GM23338 (cell line): ENCODE measurements around the gene ADGRD1. TPM values are rescaled to one million over a fixed set of nuclear protein-coding genes. Genes with fewer than 3 reads are reported as not detected.

Experiments
- ATAC-seq: fragments of 200-7000 bp; cut with Tn5 transposase; 3 replicates; pipeline ENCODE4 v1.9.1; 2020
- DNase-seq: peaks from one replicate; pipeline ENCODE4 v3.0.0-alpha.2; 2015; ENCODE audit warnings: low spot score
- H2AFZ ChIP-seq: fragments of 200-600 bp; sonication (generic); 2 replicates; pipeline ENCODE4 v1.8.0; 2016; ENCODE audit warnings: antibody characterized with exemption, mild to moderate bottlenecking, moderate library complexity
- H3F3A ChIP-seq: fragments of 200-600 bp; sonication (generic); replicated peaks from 2 replicates; pipeline ENCODE4 v1.8.0; 2017; ENCODE audit warnings: antibody characterized with exemption, mixed run types, low read depth
- H3K27ac ChIP-seq: fragments of 200-600 bp; sonication (generic); 2 replicates; pipeline ENCODE4 v1.6.1; 2016; ENCODE audit warnings: low read depth
- H3K27me3 ChIP-seq: fragments of 200-600 bp; sonication (generic); 2 replicates; pipeline ENCODE4 v1.8.0; 2016; ENCODE audit warnings: mild to moderate bottlenecking, mixed run types, moderate library complexity; ENCODE audit not compliant: insufficient read depth
- H3K36me3 ChIP-seq: fragments of 200-600 bp; sonication (generic); 2 replicates; pipeline ENCODE4 v1.8.0; 2016; ENCODE audit warnings: mild to moderate bottlenecking; ENCODE audit not compliant: insufficient read depth
- H3K4me1 ChIP-seq: fragments of 200-600 bp; sonication (generic); 2 replicates; pipeline ENCODE4 v1.8.0; 2016; ENCODE audit warnings: mild to moderate bottlenecking, moderate library complexity; ENCODE audit not compliant: insufficient read depth
- H3K4me2 ChIP-seq: fragments of 200-600 bp; sonication (generic); 2 replicates; pipeline ENCODE4 v1.7.1; 2017; ENCODE audit warnings: mixed run types
- H3K4me3 ChIP-seq: fragments of 200-600 bp; sonication (generic); 2 replicates; pipeline ENCODE4 v1.6.1; 2016; ENCODE audit warnings: mixed run types
- H3K79me2 ChIP-seq: fragments of 200-600 bp; sonication (generic); replicated peaks from 2 replicates; pipeline ENCODE4 v1.8.0; 2017; ENCODE audit warnings: mild to moderate bottlenecking; ENCODE audit not compliant: insufficient read depth
- H3K9me2 ChIP-seq: fragments of 200-600 bp; sonication (generic); 2 replicates; pipeline ENCODE4 v1.8.0; 2017; ENCODE audit not compliant: insufficient read depth
- H4K20me1 ChIP-seq: fragments of 200-600 bp; sonication (generic); replicated peaks from 2 replicates; pipeline ENCODE4 v1.8.0; 2017; ENCODE audit warnings: mild to moderate bottlenecking; ENCODE audit not compliant: insufficient read depth
- H3K27ac Mint-ChIP-seq: 2 replicates; pipeline ENCODE4 v1.8.0; 2020; ENCODE audit warnings: inconsistent platforms, mild to moderate bottlenecking, moderate library complexity, mixed read lengths
- H3K27me3 Mint-ChIP-seq: 3 replicates; pipeline ENCODE4 v1.8.0; 2022; ENCODE audit warnings: low read depth, mild to moderate bottlenecking, moderate library complexity, mixed read lengths, inconsistent platforms; ENCODE audit not compliant: insufficient read depth, poor library complexity
- H3K36me3 Mint-ChIP-seq: 3 replicates; pipeline ENCODE4 v1.8.0; 2021; ENCODE audit warnings: low read depth, mild to moderate bottlenecking, inconsistent platforms, moderate library complexity, mixed read lengths
- H3K4me1 Mint-ChIP-seq: 3 replicates; pipeline ENCODE4 v1.8.0; 2020; ENCODE audit warnings: mild to moderate bottlenecking, inconsistent platforms, mixed read lengths
- H3K4me3 Mint-ChIP-seq: 3 replicates; pipeline ENCODE4 v1.8.0; 2021; ENCODE audit warnings: moderate library complexity, mild to moderate bottlenecking, inconsistent platforms, mixed read lengths
- H3K9me3 Mint-ChIP-seq: 3 replicates; pipeline ENCODE4 v1.8.0; 2020; ENCODE audit warnings: moderate library complexity, mild to moderate bottlenecking, inconsistent platforms, mixed read lengths
- CREB1 ChIP-seq: fragments of 250-450 bp; sonication (Bioruptor Pico); IDR thresholded peaks from 2 replicates; pipeline ENCODE4 v1.5.0; 2020; ENCODE audit warnings: low read depth, mild to moderate bottlenecking, moderate library complexity
- CTCF ChIP-seq, 2 experiments: fragments of 200-600 bp in 1 of 2; sonication (generic) in 1 of 2; conservative IDR thresholded peaks; 2 replicates each; pipeline versions ENCODE4 v1.5.1 to v1.6.1; 2016 to 2017; ENCODE audit warnings: antibody characterized with exemption in 2 of 2, low read depth in 2 of 2, mild to moderate bottlenecking in 2 of 2, moderate library complexity in 1 of 2
- ETS1 ChIP-seq: IDR thresholded peaks from 2 replicates; pipeline ENCODE4 v1.6.1; 2016; ENCODE audit warnings: antibody characterized with exemption
- EZH2 ChIP-seq: fragments of 200-600 bp; sonication (generic); IDR thresholded peaks from one replicate; pipeline ENCODE4 v1.8.0; 2017; ENCODE audit warnings: antibody characterized with exemption, mild to moderate bottlenecking, low read depth; ENCODE audit not compliant: unreplicated experiment
- EZH2phosphoT487 ChIP-seq: fragments of 200-600 bp; sonication (generic); IDR thresholded peaks from one replicate; pipeline ENCODE4 v1.8.1; 2018; ENCODE audit warnings: antibody characterized with exemption; ENCODE audit not compliant: unreplicated experiment
- JUNB ChIP-seq: IDR thresholded peaks from one replicate; pipeline ENCODE4 v1.6.1; 2016; ENCODE audit warnings: antibody characterized with exemption; ENCODE audit not compliant: unreplicated experiment
- NANOG ChIP-seq: IDR thresholded peaks from 2 replicates; pipeline ENCODE4 v1.6.1; 2016; ENCODE audit warnings: antibody characterized with exemption, borderline replicate concordance
- POLR2AphosphoS5 ChIP-seq: IDR thresholded peaks from 2 replicates; pipeline ENCODE4 v1.6.1; 2016; ENCODE audit warnings: antibody characterized with exemption, low read depth
- REST ChIP-seq: IDR thresholded peaks from one replicate; pipeline ENCODE4 v1.6.1; 2018; ENCODE audit warnings: antibody characterized with exemption; ENCODE audit not compliant: unreplicated experiment
- ZNF114 ChIP-seq: fragments of 250-450 bp; sonication (Bioruptor Pico); IDR thresholded peaks from 2 replicates; pipeline ENCODE4 v1.5.0; 2020; ENCODE audit warnings: mild to moderate bottlenecking, moderate library complexity
- ZNF331 ChIP-seq: fragments of 250-450 bp; sonication (Bioruptor Pico); IDR thresholded peaks from 2 replicates; pipeline ENCODE4 v1.5.0; 2020; ENCODE audit warnings: low read depth, mild to moderate bottlenecking, moderate library complexity
- ZNF462 ChIP-seq: fragments of 250-450 bp; sonication (Bioruptor Pico); IDR thresholded peaks from 2 replicates; pipeline ENCODE4 v1.5.0; 2020; ENCODE audit warnings: mild to moderate bottlenecking, moderate library complexity
- polyA plus RNA-seq: library from polyadenylated mRNA; unstranded; fragments of >200 nt; fragmentation: Nextera tagmentation; extraction: Ambion mirVana; gene quantifications from 2 replicates; pipeline ENCODE4 v1.2.1, GENCODE V29; 2016
- total RNA-seq: library from RNA; depleted of rRNA; stranded (reverse); fragments of >200 nt; shearing (Covaris generic); gene quantifications from 2 replicates; pipeline ENCODE4 v1.2.3, GENCODE V29; 2014

Gene ADGRD1
- total and polyA plus RNA-seq, 2 experiments from 2014 or later: 1.4 TPM; not detected in 1

GRCh38 chr12:131085816-131086591 lies 132.3 kb downstream of the ADGRD1 start (continued):
- TF ChIP-seq ZNF462: no peak
- no peak for TF ChIP-seq JUNB

GRCh38 chr12:131087302-131087818 lies 133.7 kb downstream of the ADGRD1 start:
- H3K27me3 Mint-ChIP-seq: peaks cover 7% of the 10 kb centered on the region
- no peaks in the 10 kb centered on the region for H3K9me3 Mint-ChIP-seq
- Histone ChIP-seq H3F3A (no peaks in the 10 kb centered on the region), H3K27me3 (no peaks in the 10 kb centered on the region), H3K27ac (no peak overlapping the region), H3K4me2 (no peak overlapping the region), H4K20me1 (no peaks in the 10 kb centered on the region), H3K79me2 (no peaks in the 10 kb centered on the region), H3K9me2 (no peaks in the 10 kb centered on the region), H3K4me1 (no peaks in the 10 kb centered on the region), H3K36me3 (no peaks in the 10 kb centered on the region), H2AFZ (no peak overlapping the region; the same call in 1 of the 2 replicates), H3K4me3 (no peak overlapping the region)
- H3K36me3 Mint-ChIP-seq: no peaks in the 10 kb centered on the region
- H3K4me3 Mint-ChIP-seq: no peak overlapping the region
- ATAC-seq: no peak
- H3K4me1 Mint-ChIP-seq: no peaks in the 10 kb centered on the region; the same call in 2 of the 3 replicates
- DNase-seq: no peak
- no peak overlapping the region for H3K27ac Mint-ChIP-seq
- TF ChIP-seq NANOG (no peak), ZNF331 (CRISPR knock-in tag) (no peak), REST (no peak), CTCF (conservative IDR thresholded peaks at IDR 0.05; ENCODE audit: low read depth in 2 of 2) (no peak), ETS1 (no peak), EZH2 (no peak), POLR2AphosphoS5 (no peak), JUNB (no peak), ZNF114 (CRISPR knock-in tag) (no peak), EZH2phosphoT487 (no peak), CREB1 (CRISPR knock-in tag) (no peak)
